Effector memory CD8-positive, alpha-beta T cell (primary cell): ENCODE measurements around the gene EPB41L2.
"Not testable (repeated sequence)": the region's sequence is repeated elsewhere in the genome, so short reads cannot be mapped to it uniquely, and the experiment has no call there.

Source experiments
- ATAC-seq: fragments of 150-1000 bp; cut with Tn5 transposase; replicated peaks from 2 replicates; pipeline ENCODE4 v1.10.0; 2021; ENCODE audit warnings: mild to moderate bottlenecking, moderate library complexity
- DNase-seq, 3 experiments: peaks; one replicate each; pipeline ENCODE4 v3.0.0; 2021
- H3K27ac Mint-ChIP-seq, 2 donors: one replicate each; pipeline ENCODE4 v1.8.0; 2022; ENCODE audit warnings: mild to moderate bottlenecking in 2 of 2, mixed read lengths in 2 of 2, moderate library complexity in 2 of 2
- H3K27me3 Mint-ChIP-seq, 2 donors: one replicate each; pipeline ENCODE4 v1.8.0; 2022; ENCODE audit warnings: mixed read lengths in 2 of 2
- H3K36me3 Mint-ChIP-seq: one replicate; pipeline ENCODE4 v1.8.0; 2022; ENCODE audit warnings: mild to moderate bottlenecking, moderate library complexity, mixed read lengths; ENCODE audit not compliant: insufficient read depth
- H3K4me1 Mint-ChIP-seq, 2 donors: one replicate each; pipeline ENCODE4 v1.8.0; 2022; ENCODE audit warnings: low read depth in 2 of 2, mixed read lengths in 2 of 2
- H3K4me3 Mint-ChIP-seq, 2 donors: one replicate each; pipeline ENCODE4 v1.8.0; 2022; ENCODE audit warnings: mild to moderate bottlenecking in 2 of 2, mixed read lengths in 2 of 2, moderate library complexity in 2 of 2
- H3K9me3 Mint-ChIP-seq, 2 donors: one replicate each; pipeline ENCODE4 v1.8.0; 2022; ENCODE audit warnings: mixed read lengths in 2 of 2
- total RNA-seq, 9 experiments: gene quantifications; one replicate each; lab custom pipeline; 2026; lab: John Stamatoyannopoulos, UW

Gene EPB41L2
- total RNA-seq = 6.6 to 20.6 (median 12.1) reads per million in 9 experiments

- no peaks in the 10 kb centered on the region for H3K36me3 Mint-ChIP-seq
- peak within 1 kb of the TSS; percentile 39 to 59 for H3K27ac Mint-ChIP-seq
- H3K4me1 Mint-ChIP-seq = peaks cover 15 to 18% of the 10 kb centered on the region in 2 donors
- peak; percentile 73 to 81 (median 75) for DNase-seq
- H3K27me3 Mint-ChIP-seq = no peaks in the 10 kb centered on the region
- ATAC-seq = peak; percentile 89
- no peaks in the 10 kb centered on the region for H3K9me3 Mint-ChIP-seq
- H3K4me3 Mint-ChIP-seq = peak within 1 kb of the TSS; percentile 81 to 86
Measured at GRCh38 chr6:131063028-131063763, at the start of gene EPB41L2. Gene EPB41L2, minus strand, starts transcription at chr6:131063245. Its CDS starts 106,760 bp downstream, at chr6:130956485.

DNA sequence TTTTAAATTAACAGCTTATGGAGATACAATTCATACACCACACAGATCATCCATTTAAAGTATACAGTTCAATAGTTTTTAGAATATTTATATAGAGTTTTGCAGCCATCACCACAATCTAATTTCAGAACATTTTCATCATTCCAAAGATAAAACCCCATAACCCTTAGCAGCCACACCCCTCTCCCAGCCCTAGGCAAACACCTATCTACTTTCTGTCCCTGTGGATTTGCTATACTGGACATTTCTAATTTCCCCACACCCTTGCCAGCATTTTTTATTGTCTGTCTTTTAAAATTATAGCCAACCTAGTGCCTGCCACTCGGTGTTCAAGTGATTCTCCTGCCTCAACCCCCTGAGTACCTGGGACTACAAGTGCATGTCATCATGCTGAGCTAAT is 49.2 kb upstream of the EPB41L2 start:
- Mint-ChIP-seq H3K27ac (no peak overlapping the region), H3K4me3 (no peak overlapping the region), H3K9me3 (no peaks in the 10 kb centered on the region), H3K27me3 (peaks cover 5 to 16% of the 10 kb centered on the region in 2 donors), H3K4me1 (no peaks in the 10 kb centered on the region), H3K36me3 (no peaks in the 10 kb centered on the region)
- DNase-seq (no peak), ATAC-seq (no peak)

DNA sequence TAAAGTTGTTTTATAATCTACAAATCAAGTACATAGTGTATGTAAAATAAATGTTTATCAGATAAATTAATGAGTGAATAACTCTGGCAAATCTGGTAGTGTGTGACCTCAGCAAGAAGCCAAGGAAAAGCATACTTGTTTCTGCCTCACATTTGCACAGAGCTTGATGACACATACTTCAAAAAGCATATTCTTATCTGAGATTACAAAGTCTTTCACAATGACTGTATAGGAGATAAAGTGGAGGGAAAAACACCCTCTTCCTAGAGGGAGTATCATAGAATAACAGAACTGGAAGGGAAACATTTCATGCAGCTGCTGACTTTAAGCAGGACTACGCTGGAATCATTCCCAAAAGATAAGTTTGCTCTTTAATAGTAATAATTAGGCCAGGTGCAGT is 44.1 kb upstream of the EPB41L2 start:
- Mint-ChIP-seq H3K4me3 (no peak overlapping the region), H3K27ac (no peak overlapping the region), H3K4me1 (no peaks in the 10 kb centered on the region), H3K9me3 (no peaks in the 10 kb centered on the region), H3K36me3 (no peaks in the 10 kb centered on the region), H3K27me3 (peaks cover 6 to 9% of the 10 kb centered on the region in 2 donors)
- ATAC-seq = no peak
- DNase-seq = no peak

DNA sequence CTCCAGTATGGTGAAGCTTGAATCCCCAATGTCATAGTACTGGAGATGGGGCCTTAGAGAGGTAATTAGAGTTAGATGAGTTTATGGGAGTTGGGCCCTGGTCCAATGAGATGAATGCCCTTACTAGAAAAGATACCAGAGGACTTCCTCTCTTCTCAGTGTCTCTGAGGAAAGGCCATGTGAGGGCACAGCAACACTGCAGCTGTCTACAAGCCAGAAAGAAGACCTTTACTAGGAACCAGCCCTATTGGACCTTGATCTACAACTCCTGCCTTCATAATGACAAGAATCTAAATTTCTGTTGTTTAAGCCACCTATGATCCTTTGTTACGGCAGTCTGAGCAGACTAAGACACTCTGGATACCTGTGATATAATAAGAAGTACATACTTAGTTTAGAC is 40.9 kb upstream of the EPB41L2 start:
- Mint-ChIP-seq H3K4me3 (no peak overlapping the region), H3K27me3 (peaks cover 7 to 22% of the 10 kb centered on the region in 2 donors), H3K36me3 (no peaks in the 10 kb centered on the region), H3K27ac (no peak overlapping the region), H3K4me1 (no peaks in the 10 kb centered on the region), H3K9me3 (no peaks in the 10 kb centered on the region)
- ATAC-seq (no peak), DNase-seq (no peak)

DNA sequence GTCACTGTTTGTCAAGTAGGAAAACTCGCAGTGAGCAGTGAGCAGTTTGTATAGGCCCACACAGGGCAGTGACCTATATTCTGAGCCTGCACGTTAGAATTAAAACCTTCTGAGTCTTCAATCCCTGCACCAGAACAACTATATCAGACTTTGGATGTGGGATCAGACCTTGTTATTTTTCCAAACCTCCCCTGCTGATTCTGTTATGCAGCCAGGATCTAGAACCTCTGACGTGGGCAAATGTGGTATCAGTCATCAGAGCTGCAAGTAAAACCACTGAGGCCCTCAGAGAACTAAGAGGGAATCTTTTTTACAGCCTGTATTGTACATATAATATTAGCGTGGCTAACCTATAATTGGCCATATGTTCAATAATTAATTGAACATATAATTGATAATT is 40.3 kb upstream of the EPB41L2 start:
- no peak for DNase-seq
- H3K9me3 Mint-ChIP-seq = no peaks in the 10 kb centered on the region
- no peak overlapping the region for H3K4me3 Mint-ChIP-seq
- no peaks in the 10 kb centered on the region for H3K36me3 Mint-ChIP-seq
- no peak overlapping the region for H3K27ac Mint-ChIP-seq
- peaks cover 7 to 26% of the 10 kb centered on the region in 2 donors for H3K27me3 Mint-ChIP-seq
- ATAC-seq = no peak
- no peaks in the 10 kb centered on the region for H3K4me1 Mint-ChIP-seq

- Mint-ChIP-seq H3K36me3 (no peaks in the 10 kb centered on the region), H3K4me3 (no peak overlapping the region), H3K27ac (no peak overlapping the region), H3K27me3 (peaks cover 0 to 26% of the 10 kb centered on the region in 2 donors), H3K4me1 (no peaks in the 10 kb centered on the region), H3K9me3 (no peaks in the 10 kb centered on the region)
- ATAC-seq = no peak
- DNase-seq = no peak
Measured at GRCh38 chr6:131101911-131102680, 39.1 kb upstream of the EPB41L2 start.

- ATAC-seq (no peak), DNase-seq (no peak)
- H3K4me3 Mint-ChIP-seq = no peak overlapping the region
- H3K27ac Mint-ChIP-seq = no peak overlapping the region
- peaks cover 3% of the 10 kb centered on the region for H3K36me3 Mint-ChIP-seq
- H3K9me3 Mint-ChIP-seq = no peaks in the 10 kb centered on the region
- H3K4me1 Mint-ChIP-seq = no peaks in the 10 kb centered on the region
- H3K27me3 Mint-ChIP-seq = peaks cover 0 to 30% of the 10 kb centered on the region in 2 donors
Measured at GRCh38 chr6:131096786-131097185, 33.7 kb upstream of the EPB41L2 start.

GRCh38 chr6:131093334-131093733 is 30.3 kb upstream of the EPB41L2 start:
- ATAC-seq = no peak
- Mint-ChIP-seq H3K9me3 (no peaks in the 10 kb centered on the region), H3K27ac (no peak overlapping the region)

DNA sequence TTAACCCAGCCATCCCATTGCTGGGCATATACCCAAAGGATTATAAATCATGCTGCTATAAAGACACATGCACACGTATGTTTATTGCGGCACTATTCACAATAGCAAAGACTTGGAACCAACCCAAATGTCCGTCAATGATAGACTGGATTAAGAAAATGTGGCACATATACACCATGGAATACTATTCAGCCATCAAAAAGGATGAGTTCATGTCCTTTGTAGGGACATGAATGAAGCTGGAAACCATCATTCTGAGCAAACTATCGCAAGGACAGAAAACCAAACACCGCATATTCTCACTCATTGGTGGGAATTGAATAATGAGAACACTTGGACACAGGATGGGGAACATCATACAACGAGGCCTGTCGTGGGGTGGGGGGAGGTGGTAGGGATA is 28.9 kb upstream of the EPB41L2 start:
- not testable (repeated sequence) for H3K36me3 Mint-ChIP-seq, H3K9me3 Mint-ChIP-seq, H3K4me1 Mint-ChIP-seq, H3K27ac Mint-ChIP-seq, H3K4me3 Mint-ChIP-seq, DNase-seq, ATAC-seq
- H3K27me3 Mint-ChIP-seq = peaks cover 28 to 37% of the 10 kb centered on the region in 2 donors

More at GRCh38 chr6:131093334-131093733, 30.3 kb upstream of the EPB41L2 start:
- Mint-ChIP-seq H3K36me3 (peaks cover 3% of the 10 kb centered on the region), H3K4me1 (no peaks in the 10 kb centered on the region), H3K27me3 (peaks cover 14 to 30% of the 10 kb centered on the region in 2 donors), H3K4me3 (no peak overlapping the region)
- DNase-seq = no peak

- H3K27ac Mint-ChIP-seq, H3K9me3 Mint-ChIP-seq: not testable (repeated sequence)
Measured at GRCh38 chr6:131090339-131090738, 27.3 kb upstream of the EPB41L2 start.

DNA sequence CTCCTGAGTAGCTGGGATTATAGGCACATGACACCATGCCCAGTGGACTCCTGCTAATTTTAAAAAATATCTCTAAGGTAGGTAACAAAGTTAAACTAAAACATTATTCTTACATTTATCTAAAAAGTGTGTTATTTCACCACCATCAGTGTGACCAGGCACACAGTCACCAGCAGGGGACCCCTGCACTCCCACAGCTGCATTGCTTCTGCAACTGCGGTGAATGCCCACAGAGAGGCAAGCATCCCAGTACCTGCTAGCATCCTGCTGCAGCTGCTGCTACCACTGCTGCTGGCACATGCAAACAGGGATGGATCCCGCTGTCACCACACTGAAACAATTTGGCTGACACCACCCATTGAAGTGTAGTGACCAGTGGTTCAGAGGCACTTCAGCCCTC is 21.9 kb upstream of the EPB41L2 start:
- no peaks in the 10 kb centered on the region for H3K36me3 Mint-ChIP-seq
- H3K27me3 Mint-ChIP-seq = peaks cover 40 to 48% of the 10 kb centered on the region in 2 donors
- H3K4me3 Mint-ChIP-seq = no peak overlapping the region
- no peak for ATAC-seq
- no peaks in the 10 kb centered on the region for H3K4me1 Mint-ChIP-seq
- no peak overlapping the region for H3K27ac Mint-ChIP-seq
- no peaks in the 10 kb centered on the region for H3K9me3 Mint-ChIP-seq
- DNase-seq = no peak

More at GRCh38 chr6:131090339-131090738, 27.3 kb upstream of the EPB41L2 start:
- not testable (repeated sequence) for H3K4me3 Mint-ChIP-seq, ATAC-seq, H3K36me3 Mint-ChIP-seq, DNase-seq, H3K4me1 Mint-ChIP-seq
- peaks cover 41 to 48% of the 10 kb centered on the region in 2 donors for H3K27me3 Mint-ChIP-seq

DNA sequence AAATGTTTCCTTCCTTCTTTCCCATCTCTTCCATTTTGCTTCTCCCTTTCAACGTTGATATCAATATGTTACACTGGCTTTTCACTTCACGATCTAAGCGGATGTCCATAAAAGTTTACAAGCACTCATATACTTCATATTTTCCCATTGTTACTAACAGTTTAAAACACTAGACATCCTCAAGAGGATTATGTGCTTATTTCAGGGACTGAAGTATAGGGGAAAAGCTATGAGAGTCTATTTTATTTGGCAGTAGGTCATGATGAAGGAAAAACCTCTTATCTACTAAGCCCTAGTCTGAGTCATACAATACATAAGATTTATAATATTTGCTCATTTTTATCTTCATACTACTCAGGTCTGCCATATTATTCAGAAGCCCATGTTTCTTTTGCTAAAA is 20.6 kb upstream of the EPB41L2 start:
- Mint-ChIP-seq H3K4me3 (no peak overlapping the region), H3K36me3 (no peaks in the 10 kb centered on the region), H3K27ac (no peak overlapping the region), H3K4me1 (no peaks in the 10 kb centered on the region), H3K27me3 (peaks cover 35 to 38% of the 10 kb centered on the region in 2 donors), H3K9me3 (no peaks in the 10 kb centered on the region)
- no peak for DNase-seq
- ATAC-seq = no peak

GRCh38 chr6:131082335-131082734 is 19.3 kb upstream of the EPB41L2 start:
- DNase-seq (no peak), ATAC-seq (no peak)
- Mint-ChIP-seq H3K4me1 (no peaks in the 10 kb centered on the region), H3K9me3 (no peaks in the 10 kb centered on the region), H3K36me3 (no peaks in the 10 kb centered on the region), H3K27ac (no peak overlapping the region), H3K27me3 (peaks cover 33 to 35% of the 10 kb centered on the region in 2 donors), H3K4me3 (no peak overlapping the region)

DNA sequence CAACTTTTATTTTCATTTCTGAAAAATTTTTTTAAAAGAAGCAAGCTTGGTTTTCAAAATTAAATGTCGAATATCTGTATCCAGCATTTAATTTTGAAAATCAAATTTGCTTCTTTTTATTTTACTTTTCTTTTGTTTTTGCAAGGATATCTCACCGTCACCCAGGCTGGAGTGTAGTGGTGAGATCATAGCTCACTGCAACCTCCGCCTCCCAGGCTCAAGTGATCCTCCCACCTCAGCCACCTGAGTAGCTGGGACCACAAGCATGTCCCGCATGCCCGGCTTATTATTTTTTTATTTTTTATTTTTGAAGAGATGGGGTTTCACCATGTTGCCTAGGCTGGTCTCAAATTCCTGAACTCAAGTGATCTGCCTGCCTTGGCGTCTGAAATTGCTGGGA is 17.0 kb upstream of the EPB41L2 start:
- ATAC-seq = no peak
- no peaks in the 10 kb centered on the region for H3K9me3 Mint-ChIP-seq
- no peak for DNase-seq
- H3K27ac Mint-ChIP-seq = no peak overlapping the region
- H3K27me3 Mint-ChIP-seq = peaks cover 14 to 22% of the 10 kb centered on the region in 2 donors
- no peak overlapping the region for H3K4me3 Mint-ChIP-seq
- no peaks in the 10 kb centered on the region for H3K36me3 Mint-ChIP-seq
- H3K4me1 Mint-ChIP-seq = no peaks in the 10 kb centered on the region
